Mucosa of rectum (tissue), 2 donors: Measurements from ENCODE around the gene GOLGA6L7.
"Not testable (repeated sequence)": the region's sequence is repeated elsewhere in the genome, so short reads cannot be mapped to it uniquely, and the experiment has no call there.

Source experiments
- H3K27ac ChIP-seq, 2 donors: one replicate each; pipeline ENCODE4 v1.7.0; 2013; ENCODE audit warnings: inconsistent platforms in 2 of 2, low read depth in 2 of 2, low read length in 2 of 2
- H3K27me3 ChIP-seq, 2 donors: one replicate each; pipeline ENCODE4 v1.7.0; 2013; ENCODE audit warnings: low read length in 2 of 2; ENCODE audit not compliant: control insufficient read depth in 2 of 2, insufficient read depth in 2 of 2
- H3K36me3 ChIP-seq, 2 donors: one replicate each; pipeline ENCODE4 v1.7.0; 2013; ENCODE audit warnings: low read length in 2 of 2; ENCODE audit not compliant: control insufficient read depth in 2 of 2, insufficient read depth in 2 of 2
- H3K4me1 ChIP-seq, 2 donors: one replicate each; pipeline ENCODE4 v1.7.0; 2013; ENCODE audit warnings: low read length in 2 of 2, mild to moderate bottlenecking in 1 of 2; ENCODE audit not compliant: control insufficient read depth in 2 of 2, insufficient read depth in 2 of 2
- H3K4me3 ChIP-seq, 2 donors: one replicate each; pipeline ENCODE4 v1.7.0; 2013; ENCODE audit warnings: low read length in 2 of 2
- H3K9ac ChIP-seq, 2 donors: one replicate each; pipeline ENCODE4 v1.7.0; 2013; ENCODE audit warnings: low read length in 2 of 2, low read depth in 1 of 2, mild to moderate bottlenecking in 1 of 2
- H3K9me3 ChIP-seq, 2 donors: one replicate each; pipeline ENCODE4 v1.7.0; 2013; ENCODE audit warnings: low read length in 2 of 2; ENCODE audit not compliant: control insufficient read depth in 2 of 2
- donor health status: healthy.
- donor health status: Normal muscosa, but diverticular disease.

GOLGA6L7 gene

GRCh38 chr15:28848521-28848920 lies at the start of gene GOLGA6L7:
Gene GOLGA6L7, minus strand, starts transcription at chr15:28848644. Its CDS starts 95 bp downstream, at chr15:28848549.
- not testable (repeated sequence) for H3K36me3 ChIP-seq, H3K27me3 ChIP-seq, H3K4me1 ChIP-seq, H3K27ac ChIP-seq, H3K9ac ChIP-seq, H3K4me3 ChIP-seq, H3K9me3 ChIP-seq

- Histone ChIP-seq H3K9ac (no peak overlapping the region), H3K9me3 (no peaks in the 10 kb centered on the region), H3K4me1 (no peaks in the 10 kb centered on the region), H3K27me3 (no peaks in the 10 kb centered on the region), H3K4me3 (no peak overlapping the region), H3K36me3 (no peaks in the 10 kb centered on the region), H3K27ac (no peak overlapping the region)
Measured at GRCh38 chr15:28897861-28898585, 49.6 kb upstream of the GOLGA6L7 start.

- H3K27ac ChIP-seq = no peak overlapping the region
- no peaks in the 10 kb centered on the region for H3K36me3 ChIP-seq
- no peak overlapping the region for H3K9ac ChIP-seq
- no peaks in the 10 kb centered on the region for H3K4me1 ChIP-seq
- no peak overlapping the region for H3K4me3 ChIP-seq
- H3K27me3 ChIP-seq = no peaks in the 10 kb centered on the region
- H3K9me3 ChIP-seq = no peaks in the 10 kb centered on the region
Measured at GRCh38 chr15:28896951-28897350, 48.5 kb upstream of the GOLGA6L7 start.

GRCh38 chr15:28895566-28895965 lies 47.1 kb upstream of the GOLGA6L7 start:
- no peak overlapping the region for H3K9ac ChIP-seq
- no peaks in the 10 kb centered on the region for H3K36me3 ChIP-seq
- H3K4me1 ChIP-seq = no peaks in the 10 kb centered on the region
- no peak overlapping the region for H3K4me3 ChIP-seq
- no peak overlapping the region for H3K27ac ChIP-seq
- H3K27me3 ChIP-seq = no peaks in the 10 kb centered on the region
- H3K9me3 ChIP-seq = no peaks in the 10 kb centered on the region

GRCh38 chr15:28895146-28895545 lies 46.7 kb upstream of the GOLGA6L7 start:
- Histone ChIP-seq H3K9me3 (no peaks in the 10 kb centered on the region), H3K27ac (no peak overlapping the region), H3K36me3 (no peaks in the 10 kb centered on the region), H3K4me1 (no peaks in the 10 kb centered on the region), H3K4me3 (no peak overlapping the region), H3K27me3 (no peaks in the 10 kb centered on the region), H3K9ac (no peak overlapping the region)

GRCh38 chr15:28894631-28895030 lies 46.2 kb upstream of the GOLGA6L7 start:
- H3K9me3 ChIP-seq = no peaks in the 10 kb centered on the region
- no peaks in the 10 kb centered on the region for H3K4me1 ChIP-seq
- no peaks in the 10 kb centered on the region for H3K36me3 ChIP-seq
- H3K4me3 ChIP-seq = no peak overlapping the region
- no peak overlapping the region for H3K27ac ChIP-seq
- no peaks in the 10 kb centered on the region for H3K27me3 ChIP-seq
- H3K9ac ChIP-seq = no peak overlapping the region

GRCh38 chr15:28892789-28893610 lies 44.6 kb upstream of the GOLGA6L7 start:
- Histone ChIP-seq H3K27ac (no peak overlapping the region), H3K36me3 (no peaks in the 10 kb centered on the region), H3K9ac (no peak overlapping the region), H3K27me3 (no peaks in the 10 kb centered on the region), H3K9me3 (no peaks in the 10 kb centered on the region), H3K4me1 (no peaks in the 10 kb centered on the region), H3K4me3 (no peak overlapping the region)

- H3K36me3 ChIP-seq = no peaks in the 10 kb centered on the region
- no peaks in the 10 kb centered on the region for H3K4me1 ChIP-seq
- H3K9ac ChIP-seq = no peak overlapping the region
- H3K9me3 ChIP-seq = no peaks in the 10 kb centered on the region
- H3K27me3 ChIP-seq = peaks cover 5 to 6% of the 10 kb centered on the region in 2 donors
- no peak overlapping the region for H3K4me3 ChIP-seq
- H3K27ac ChIP-seq = no peak overlapping the region
Measured at GRCh38 chr15:28891588-28891987, 43.1 kb upstream of the GOLGA6L7 start.

- Histone ChIP-seq H3K27ac (no peak overlapping the region), H3K4me1 (no peaks in the 10 kb centered on the region)
Measured at GRCh38 chr15:28890711-28891495, 42.5 kb upstream of the GOLGA6L7 start.

GRCh38 chr15:28890291-28890690 lies 41.8 kb upstream of the GOLGA6L7 start:
- not testable (repeated sequence) for H3K27me3 ChIP-seq, H3K9me3 ChIP-seq, H3K4me1 ChIP-seq, H3K36me3 ChIP-seq, H3K4me3 ChIP-seq, H3K27ac ChIP-seq, H3K9ac ChIP-seq

More at GRCh38 chr15:28890711-28891495, 42.5 kb upstream of the GOLGA6L7 start:
- peaks cover 5 to 7% of the 10 kb centered on the region in 2 donors for H3K27me3 ChIP-seq
- H3K9ac ChIP-seq = no peak overlapping the region
- no peaks in the 10 kb centered on the region for H3K36me3 ChIP-seq
- no peaks in the 10 kb centered on the region for H3K9me3 ChIP-seq
- H3K4me3 ChIP-seq = no peak overlapping the region
